ENCODE measurements around the gene KLHL3.
"Not testable (repeated sequence)": the region's sequence is repeated elsewhere in the genome, so short reads cannot be mapped to it uniquely, and the experiment has no call there.

The KLHL3 gene, protein sequence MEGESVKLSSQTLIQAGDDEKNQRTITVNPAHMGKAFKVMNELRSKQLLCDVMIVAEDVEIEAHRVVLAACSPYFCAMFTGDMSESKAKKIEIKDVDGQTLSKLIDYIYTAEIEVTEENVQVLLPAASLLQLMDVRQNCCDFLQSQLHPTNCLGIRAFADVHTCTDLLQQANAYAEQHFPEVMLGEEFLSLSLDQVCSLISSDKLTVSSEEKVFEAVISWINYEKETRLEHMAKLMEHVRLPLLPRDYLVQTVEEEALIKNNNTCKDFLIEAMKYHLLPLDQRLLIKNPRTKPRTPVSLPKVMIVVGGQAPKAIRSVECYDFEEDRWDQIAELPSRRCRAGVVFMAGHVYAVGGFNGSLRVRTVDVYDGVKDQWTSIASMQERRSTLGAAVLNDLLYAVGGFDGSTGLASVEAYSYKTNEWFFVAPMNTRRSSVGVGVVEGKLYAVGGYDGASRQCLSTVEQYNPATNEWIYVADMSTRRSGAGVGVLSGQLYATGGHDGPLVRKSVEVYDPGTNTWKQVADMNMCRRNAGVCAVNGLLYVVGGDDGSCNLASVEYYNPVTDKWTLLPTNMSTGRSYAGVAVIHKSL

DNA sequence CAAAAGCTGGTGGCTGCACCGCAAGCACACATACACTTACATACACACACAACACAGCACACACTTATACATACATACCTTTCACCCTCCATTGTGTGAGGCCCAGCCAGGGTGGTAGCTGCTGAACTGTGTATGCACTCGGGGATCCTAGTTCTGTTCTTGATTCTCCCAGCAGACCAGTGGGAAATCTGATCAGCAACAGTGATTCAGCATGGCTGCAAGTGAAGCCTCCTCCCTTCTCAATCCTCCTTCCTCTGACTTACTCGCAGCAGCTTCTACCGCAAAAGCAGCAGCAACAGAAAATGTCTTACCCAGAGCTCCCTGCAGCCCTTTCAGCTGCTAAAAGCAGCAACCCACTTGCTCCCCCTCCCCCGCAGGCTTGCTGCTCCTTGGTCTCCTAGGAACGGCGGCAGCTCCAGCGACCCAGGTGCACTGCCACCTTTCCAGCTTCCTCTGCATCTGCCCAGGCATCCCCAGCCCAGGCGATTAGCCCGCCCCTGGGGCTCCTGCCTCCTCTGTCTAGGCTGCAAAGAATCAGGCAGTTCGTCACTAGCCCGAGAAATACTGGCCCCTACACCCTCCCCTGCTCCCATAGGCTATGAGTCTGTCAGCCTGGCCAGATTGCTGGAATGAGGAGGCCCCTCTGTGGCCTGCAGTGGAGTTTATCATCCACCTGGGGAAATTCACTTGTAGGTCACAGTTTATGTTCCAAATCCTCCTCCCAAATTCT lies at the start of gene KLHL3:
Gene KLHL3 (minus strand): TSS at position 535 of the 730 bp plus-strand sequence. CDS start 443 bp downstream, at position 92.
- no peak for DNase-seq (ENCODE audit: low read depth)

DNA sequence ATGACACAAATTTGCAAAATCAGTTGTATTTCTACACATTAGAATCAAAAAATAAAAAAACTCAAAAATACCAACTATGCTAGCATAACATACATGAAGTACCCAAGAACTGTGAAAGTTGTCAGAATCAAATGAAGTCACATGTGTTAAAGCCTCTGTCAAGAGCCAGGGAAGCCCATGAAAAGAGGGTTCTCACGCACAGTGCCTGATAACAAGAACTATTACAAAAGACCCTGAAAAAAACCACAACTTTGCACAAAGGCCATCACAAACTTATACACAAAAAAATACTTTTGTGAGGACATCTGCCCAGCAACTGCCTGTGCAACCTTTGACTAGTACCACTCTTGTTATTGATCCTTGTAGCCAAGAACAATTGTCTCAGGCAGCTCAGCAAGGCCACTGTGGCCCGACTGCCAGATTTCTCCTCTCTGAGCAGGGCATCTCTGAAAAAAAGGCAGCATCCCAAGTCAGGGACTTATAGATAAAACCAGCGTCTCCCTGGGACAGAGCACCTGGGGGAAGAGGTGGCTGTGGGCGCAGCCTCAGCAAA lies 47.2 kb upstream of the KLHL3 start:
- DNase-seq (ENCODE audit: low read depth), result no peak

DNA sequence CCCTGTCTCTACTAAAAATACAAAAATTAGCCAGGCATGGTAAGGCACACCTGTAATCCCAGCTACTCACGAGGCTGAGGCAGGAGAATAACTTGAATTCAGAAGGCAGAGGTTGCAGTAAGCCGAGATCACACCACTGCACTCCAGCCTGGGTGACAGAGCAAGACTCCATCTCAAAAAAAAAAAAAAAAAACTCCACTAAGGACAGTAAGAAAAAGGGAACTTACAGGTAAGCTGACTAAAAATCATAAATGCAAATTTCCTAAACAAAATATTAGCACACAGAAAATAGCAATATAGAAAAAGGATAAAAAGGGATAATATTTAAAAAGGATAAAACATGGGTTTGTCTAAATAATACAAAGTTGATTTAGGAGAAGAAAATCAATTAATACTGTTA lies 46.2 kb upstream of the KLHL3 start:
- DNase-seq (ENCODE audit: low read depth), result no peak

DNA sequence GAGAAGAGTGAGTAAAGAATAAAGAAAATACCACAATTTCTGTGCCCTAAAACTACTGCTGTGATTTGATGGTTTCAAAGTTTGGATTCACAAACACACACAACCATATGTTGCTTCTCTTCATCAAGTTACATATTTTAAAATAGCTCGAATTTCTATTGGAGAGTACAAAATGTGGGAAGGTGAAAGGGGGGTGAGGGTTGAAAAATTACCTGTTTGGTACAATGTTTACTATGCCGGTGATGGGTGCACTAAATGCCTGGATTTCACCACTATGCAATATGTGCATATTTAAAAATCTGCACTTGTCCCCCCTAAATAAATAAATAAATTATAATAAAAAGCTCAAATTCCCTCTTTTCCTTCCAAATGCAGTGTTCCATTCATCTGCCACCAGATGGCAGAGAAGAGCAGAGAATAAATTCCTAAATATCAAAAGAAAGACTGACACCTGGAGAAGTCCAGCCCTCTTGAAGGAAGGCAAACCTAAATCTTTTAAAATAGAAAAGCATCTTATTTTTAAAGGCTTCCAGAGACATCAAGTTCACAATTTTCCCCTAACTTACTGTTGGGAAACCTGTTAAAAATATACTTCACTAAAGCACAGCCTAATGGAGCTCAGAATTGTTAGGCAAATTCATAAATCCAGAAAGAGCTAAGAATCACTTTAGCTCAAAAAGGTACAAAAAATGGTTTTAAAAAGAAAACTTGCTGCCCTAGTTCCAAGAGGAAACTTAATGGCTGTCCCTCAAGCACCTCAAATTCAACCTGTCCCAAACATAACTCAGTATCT lies 43.1 kb upstream of the KLHL3 start:
- DNase-seq (ENCODE audit: low read depth), result no peak

DNA sequence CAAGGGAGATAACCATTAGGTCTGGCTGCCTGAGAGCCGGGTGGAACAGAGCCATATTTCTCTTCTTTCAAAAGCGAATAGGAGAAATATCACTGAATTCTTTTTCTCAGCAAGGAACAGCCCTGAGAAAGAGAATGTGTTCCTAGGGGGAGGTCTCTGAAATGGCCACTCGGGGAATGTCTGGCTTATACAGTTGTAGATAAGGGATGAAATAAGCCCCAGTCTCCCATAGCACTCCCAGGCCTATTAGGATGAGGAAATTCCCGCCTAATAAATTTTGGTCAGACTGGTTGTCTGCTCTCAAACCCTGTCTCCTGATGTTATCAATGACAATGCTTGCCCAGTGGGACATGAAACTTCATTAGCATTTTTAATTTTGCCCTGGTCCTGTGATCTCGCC lies 32.0 kb upstream of the KLHL3 start:
- DNase-seq (ENCODE audit: low read depth), result not testable (repeated sequence)

DNA sequence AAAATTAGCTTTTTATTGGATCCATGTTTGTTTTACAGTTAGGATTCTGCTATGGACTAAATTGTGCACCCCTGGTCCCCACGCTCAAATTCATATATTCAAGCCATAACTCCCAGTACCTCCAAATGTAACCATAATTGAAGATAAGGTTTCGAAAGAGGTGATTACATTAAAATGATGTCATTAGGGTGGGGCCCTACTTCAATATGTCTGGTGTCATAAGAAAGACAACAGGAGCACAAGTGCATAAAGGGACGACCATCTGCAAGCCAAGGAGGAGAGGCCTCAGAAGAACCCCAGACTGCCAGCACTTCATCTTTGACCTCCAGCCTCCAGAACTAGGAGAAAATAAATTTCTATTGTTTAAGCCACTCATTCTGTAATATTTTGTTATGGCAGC lies 25.7 kb upstream of the KLHL3 start:
- no peak for DNase-seq (ENCODE audit: low read depth)

DNA sequence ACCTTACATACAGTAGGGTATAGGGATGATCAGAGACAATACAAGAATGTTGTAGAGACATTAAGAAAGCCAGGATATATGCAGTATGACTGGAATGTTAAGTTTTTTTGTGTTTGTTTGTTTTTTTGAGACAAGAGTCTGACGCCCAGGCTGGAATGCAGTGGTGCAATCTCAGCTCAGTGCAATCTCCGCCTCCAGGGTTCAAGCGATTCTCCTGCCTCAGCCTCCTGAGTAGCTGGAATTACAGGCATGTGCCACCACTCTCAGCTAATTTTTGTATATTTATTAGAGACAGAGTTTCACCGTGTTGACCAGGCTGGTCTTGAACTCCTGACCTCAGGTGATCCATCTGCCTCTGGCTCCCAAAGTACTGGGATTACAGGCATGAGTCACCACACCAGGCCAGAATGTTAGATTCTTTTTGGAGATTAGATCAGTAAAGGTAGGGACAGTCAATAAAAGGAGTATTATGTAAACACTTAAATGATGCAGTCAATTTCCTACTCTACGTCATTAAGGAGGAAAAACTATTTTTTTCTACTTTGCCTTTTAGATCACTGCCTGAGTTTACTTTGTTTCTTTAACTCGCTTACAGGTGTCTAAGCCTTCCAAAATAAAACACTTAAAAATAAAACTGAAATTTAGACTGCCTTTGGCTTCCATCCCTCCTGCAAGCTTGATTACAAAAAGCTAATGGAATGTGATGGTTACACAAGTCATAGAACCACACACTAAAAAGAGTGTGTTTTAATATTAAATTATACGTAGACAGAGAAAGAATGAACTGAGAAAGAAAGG lies 25.0 kb upstream of the KLHL3 start:
- DNase-seq (ENCODE audit: low read depth), result no peak

DNA sequence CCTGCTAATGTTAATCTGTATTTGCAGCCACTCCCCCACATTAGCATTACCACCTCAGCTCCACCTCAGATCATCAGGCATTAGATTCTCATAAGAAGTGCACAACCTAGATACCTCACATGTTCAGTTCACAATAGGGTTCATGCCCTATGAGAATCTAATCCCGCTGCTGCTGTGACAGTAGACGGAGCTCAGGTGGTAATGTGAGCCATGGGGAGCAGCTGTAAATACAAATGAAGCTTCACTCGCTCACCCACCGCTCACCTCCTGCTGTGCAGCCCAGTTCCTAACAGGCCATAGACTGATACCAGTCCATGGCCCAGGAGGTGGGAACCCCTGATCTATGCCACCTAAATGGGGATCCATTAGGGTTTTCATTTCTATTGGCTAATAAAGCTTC lies 24.4 kb upstream of the KLHL3 start:
- no peak for DNase-seq (ENCODE audit: low read depth)

DNA sequence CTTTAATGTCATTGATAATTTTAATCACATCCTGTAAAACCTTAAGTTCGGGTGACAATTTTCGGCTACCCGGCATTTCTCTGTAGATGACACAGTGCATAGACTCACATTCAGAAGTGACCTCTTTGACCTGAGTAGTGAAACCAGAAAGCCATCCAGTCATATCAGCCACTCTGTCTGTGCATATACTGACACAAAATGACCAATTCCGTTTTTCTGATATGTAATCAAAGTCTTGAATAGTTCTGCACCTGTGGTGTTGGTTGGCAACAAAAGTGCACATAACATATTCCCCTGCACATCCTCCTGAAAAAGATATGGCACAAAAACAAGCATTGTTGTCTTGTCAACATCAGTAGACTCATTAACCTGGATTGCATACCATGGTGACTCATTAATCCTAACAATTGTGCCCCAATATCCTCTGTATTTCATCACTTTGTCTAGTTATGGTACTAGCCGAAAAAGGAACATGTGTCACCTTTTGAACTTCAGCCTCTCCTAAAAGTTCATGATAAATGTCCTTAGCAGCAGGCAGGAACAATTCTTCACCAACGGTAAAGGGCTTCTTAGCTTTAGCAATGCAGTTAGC lies 22.9 kb upstream of the KLHL3 start:
- DNase-seq (ENCODE audit: low read depth), result no peak

DNA sequence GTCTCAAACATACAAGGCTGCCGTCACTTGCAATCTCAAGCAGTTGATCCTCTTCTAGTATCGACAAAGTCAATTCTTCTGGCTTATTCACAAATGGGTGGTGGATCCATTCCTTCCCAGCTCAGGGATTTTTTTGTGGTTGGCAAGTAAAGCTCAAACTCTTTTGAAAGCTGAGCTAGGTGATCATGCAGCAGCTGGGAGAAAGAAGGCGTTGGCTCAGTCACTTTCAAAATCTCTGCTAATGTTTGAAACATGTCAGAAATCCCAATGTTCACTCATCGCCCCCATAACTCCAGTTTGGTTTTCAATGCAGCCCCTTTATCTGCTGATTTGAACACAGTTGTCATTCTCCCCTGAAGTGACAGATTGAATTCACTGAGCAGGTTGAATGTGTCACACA lies 22.2 kb upstream of the KLHL3 start:
- no peak for DNase-seq (ENCODE audit: low read depth)

DNA sequence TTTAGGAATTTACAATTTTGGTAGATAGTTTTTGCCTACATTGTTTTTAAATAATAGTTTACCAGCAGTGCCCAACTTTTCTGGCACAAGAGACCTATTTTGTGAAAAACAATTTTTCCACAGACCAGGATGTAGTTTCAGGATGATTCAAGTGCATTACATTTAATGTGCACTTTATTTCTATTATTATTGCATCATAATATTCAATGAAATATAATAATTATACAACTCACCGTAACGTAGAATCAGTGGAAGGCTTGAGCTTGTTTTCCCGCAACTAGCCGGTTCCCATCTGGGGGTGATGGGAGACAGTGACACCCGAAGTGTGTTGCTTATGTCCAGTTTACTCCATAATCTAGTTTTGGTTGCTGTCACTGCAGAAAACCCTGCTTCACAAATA lies 21.7 kb upstream of the KLHL3 start:
- DNase-seq (ENCODE audit: low read depth), result no peak

DNA sequence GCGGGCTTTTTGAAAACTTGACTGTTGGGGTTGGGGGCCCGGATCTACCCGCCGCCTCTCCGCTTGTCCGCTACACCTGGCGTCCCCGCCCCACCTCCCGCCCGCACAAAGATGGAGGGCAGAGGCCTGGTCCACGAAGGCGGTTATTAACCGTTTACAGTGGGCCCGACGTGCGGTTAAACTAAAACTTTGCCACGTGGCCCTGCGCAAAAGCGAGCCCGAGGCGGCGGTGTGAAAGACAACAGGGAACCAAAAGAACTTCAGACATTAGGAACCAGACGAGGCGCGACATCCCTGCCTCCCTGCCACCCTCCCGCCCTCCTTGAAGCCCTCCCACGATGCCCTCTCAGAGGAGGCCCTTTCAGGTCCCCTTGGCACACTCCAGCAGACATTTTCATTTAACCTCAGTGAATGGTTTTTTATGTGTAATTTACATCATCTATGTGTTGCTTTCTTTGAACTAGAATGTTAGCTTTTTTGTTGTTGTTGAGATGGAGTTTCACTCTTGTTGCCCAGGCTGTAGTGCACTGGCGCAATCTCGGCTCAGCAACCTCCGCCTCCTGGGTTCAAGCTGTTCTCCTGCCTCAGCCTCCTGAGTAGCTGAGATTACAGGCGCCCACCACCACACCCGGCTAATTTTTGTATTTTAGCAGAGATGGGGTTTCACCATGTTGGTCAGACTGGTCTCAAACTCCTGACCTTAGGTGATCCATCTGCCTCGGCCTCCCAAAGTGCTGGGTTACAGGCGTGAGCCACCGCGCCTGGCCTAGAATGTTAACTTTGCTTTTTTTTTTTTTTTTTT lies 19.3 kb upstream of the KLHL3 start:
- DNase-seq (ENCODE audit: low read depth), result no peak

DNA sequence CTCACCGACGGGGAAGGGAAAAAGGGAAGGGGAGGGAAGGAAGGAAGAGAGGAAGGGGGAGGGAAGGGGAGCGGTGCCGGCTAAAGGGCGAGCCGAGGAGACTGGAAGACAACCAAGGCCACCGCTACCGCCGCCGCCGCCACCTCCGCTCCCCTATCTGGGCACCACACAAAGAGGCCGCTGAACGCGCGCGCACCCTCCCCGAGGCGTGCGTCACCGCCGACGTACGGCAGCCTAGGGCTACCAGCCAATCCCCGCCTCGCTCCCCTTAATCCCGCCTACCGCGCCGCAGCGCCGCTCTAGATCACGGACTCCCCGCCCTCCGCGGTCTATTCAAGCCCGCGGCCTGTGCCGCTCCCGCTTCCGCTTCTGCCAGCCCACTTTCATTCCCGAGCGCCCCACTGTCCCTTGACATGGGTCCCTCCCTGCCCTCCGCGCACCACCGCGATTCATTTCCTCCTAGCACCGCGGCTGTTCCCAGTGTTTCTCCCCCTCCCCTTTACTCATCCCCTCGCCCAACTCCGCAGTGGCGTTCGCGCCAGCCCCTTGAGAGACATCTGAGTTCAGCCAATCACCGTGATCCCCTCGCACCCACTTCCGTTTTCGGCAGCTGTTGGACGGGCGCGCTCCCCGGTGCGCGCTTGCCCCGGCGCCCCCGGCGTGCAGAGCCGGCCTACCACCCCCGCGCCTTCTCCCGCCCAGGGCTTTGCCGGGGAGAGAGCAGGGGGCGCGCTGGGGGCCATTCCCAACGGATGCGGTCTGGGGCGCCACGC lies 18.5 kb upstream of the KLHL3 start, which contains the start of gene HNRNPA0:
Gene HNRNPA0 (minus strand): TSS at position 176 of the 773 bp plus-strand sequence. CDS start 297 bp downstream, outside the sequence.
- peak; percentile 93 for DNase-seq (ENCODE audit: low read depth)

DNA sequence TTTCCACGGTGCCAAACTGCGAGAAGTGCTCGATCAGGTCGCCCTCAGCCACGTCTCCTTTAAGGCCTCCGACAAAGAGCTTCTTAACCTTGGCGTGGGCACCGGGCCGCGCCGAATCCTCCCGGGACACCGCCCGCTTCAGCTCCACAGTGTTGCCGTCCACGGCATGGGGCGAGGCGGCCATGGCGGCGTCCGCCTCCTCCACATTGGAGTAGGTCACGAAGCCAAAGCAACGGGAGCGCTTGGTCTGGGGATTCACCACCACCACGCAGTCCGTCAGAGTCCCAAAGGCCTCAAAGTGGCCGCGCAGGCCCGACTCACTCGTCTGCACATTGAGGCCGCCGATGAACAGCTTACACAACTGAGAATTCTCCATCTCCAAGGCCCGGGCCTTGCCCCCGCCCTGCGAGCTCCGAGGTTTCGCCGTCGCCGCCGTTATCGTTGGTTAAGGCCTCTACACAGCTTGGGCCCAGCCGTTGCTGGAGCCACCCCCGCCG lies 17.9 kb upstream of the KLHL3 start:
- DNase-seq (ENCODE audit: low read depth), result no peak

DNA sequence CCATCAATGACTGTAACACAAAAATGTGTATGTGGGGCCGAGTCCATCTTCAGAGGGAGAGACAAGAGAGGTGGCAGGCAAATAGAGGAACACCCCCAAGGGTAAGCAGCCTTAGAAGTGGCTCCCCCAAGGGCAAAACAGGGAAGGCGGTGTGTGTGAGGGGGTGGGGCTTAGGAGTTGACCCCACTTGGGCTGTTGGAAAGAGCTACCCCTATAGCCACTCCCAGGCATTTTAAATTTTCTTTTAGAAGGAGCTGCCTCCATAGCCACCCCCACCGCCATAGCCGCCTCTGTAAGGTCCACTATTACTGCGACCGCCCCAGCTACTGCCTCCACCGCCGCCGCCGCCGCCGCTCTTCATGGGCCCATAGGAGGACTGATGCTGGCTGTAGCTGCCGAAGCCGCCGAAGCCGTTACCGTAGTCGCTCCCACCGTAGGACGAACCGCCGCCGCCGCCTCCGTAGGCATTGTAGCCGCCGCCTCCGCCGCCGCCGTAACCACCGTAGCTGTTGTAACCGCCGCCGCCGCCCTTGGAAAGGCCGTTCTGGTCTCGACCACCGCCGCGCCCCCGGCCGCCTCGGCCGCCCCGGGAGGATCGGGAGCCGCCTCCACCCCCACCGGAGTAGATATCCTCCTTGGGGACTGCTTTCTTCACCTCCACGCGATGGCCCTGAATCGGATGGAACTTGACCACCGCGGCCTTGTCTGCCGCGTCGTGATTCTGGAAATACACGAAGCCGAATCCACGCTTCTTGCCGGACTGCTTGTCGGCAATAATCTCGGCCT lies 17.2 kb upstream of the KLHL3 start:
- no peak for DNase-seq (ENCODE audit: low read depth)

DNA sequence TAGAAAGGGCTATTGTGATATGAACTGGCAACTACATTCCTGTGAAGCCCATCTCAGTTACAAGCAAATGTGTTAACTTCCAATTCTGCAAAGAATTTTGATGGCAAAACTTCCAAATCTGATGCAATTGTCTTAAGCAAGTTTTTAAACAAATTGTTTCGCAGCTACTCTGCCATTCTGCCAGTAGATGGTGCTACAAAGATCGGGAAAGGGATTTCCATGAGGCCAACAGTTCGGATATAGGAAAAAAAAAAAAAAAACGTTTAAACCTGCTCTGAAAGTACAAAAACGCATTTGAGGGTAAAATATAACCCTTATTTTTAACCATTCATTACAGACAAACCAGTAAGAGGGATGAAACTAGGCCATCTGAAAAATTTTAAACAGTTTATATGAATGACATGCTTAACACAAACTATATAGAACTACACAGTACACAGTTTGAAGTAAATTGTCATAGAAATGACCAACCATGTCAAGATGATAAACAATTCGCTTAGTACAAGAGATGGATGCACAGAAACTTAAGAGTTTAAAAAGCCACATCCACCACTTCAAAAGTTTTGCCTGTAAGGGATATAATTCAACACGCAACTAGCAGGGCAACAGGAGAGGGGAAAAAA lies 16.1 kb upstream of the KLHL3 start:
- no peak for DNase-seq (ENCODE audit: low read depth)

DNA sequence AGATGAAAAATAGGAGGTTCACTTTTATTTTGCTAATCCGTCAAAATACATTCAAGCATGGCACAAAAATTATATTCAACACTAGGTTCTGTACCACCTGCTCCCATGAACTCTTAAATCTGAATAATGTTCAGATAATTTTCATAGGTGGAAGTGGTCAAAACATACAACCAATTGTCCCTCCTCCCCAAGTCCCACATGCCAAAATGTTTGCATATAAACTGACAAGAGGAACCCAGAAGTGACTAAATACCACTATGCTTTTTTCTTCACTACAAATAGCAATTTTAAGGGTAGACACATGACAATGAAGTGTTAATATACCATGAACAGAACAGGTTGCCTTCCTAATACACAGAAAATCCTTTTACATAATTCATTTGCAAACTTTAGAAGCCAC lies 14.5 kb upstream of the KLHL3 start:
- DNase-seq (ENCODE audit: low read depth), result no peak

DNA sequence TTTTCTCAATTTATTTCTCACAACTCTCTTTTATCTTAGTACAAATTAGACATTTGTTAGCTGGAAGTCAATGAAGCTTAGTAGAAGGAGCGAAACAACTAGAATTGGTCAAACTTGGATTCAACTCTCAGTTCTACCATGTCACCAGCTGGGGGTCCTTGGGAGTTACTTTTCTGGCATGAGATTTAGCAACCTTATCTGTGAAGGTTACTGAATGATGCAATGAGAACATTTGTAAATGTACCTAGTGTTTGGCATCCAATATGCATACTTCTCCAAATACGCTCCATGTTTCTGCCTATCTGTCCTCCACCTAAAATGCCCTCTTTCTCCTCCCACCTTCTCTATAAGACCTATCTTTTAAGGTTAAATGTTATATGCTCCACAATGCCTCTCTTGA lies 12.0 kb upstream of the KLHL3 start:
- no peak for DNase-seq (ENCODE audit: low read depth)

All from stimulated activated CD8-positive, alpha-beta memory T cell treated with anti-CD3 and anti-CD28 coated beads, Interleukin-15, amount 100 ng/mL, for 1 hour (primary cell).